Natural killer cell treated with Interleukin-12 subunit alpha and Interleukin-12 subunit beta and Interleukin-15 and Interleukin-18, amount 100 ng/mL, for 72 hours (primary cell): ENCODE data around the gene SLC6A16. TPM values are rescaled to one million over a fixed set of nuclear protein-coding genes. Genes with fewer than 3 reads are reported as not detected.

Source experiments
- ATAC-seq, 2 donors: fragments of 150-1000 bp; cut with Tn5 transposase in 1 of 2; sonication (Bioruptor Pico), chemical (Tn5 transposase) in 1 of 2; 2 replicates each; pipeline ENCODE4 v1.10.0; 2021
- DNase-seq: peaks from one replicate; pipeline ENCODE4 v3.0.0; 2022; ENCODE audit warnings: low spot score
- H3K27ac Mint-ChIP-seq, 2 donors: 1 replicate in 1 of 2; 2 replicates in 1 of 2; pipeline ENCODE4 v1.8.0; 2022; ENCODE audit warnings: mixed read lengths in 2 of 2, mild to moderate bottlenecking in 1 of 2, moderate library complexity in 1 of 2
- H3K27me3 Mint-ChIP-seq, 2 donors: 1 replicate in 1 of 2; 2 replicates in 1 of 2; pipeline ENCODE4 v1.8.0; 2022; ENCODE audit warnings: mixed read lengths in 2 of 2
- H3K36me3 Mint-ChIP-seq: one replicate; pipeline ENCODE4 v1.8.0; 2022; ENCODE audit warnings: mixed read lengths
- H3K4me1 Mint-ChIP-seq, 2 donors: 1 replicate in 1 of 2; 2 replicates in 1 of 2; pipeline ENCODE4 v1.8.0; 2022; ENCODE audit warnings: low read depth in 2 of 2, mixed read lengths in 2 of 2, mild to moderate bottlenecking in 1 of 2
- H3K4me3 Mint-ChIP-seq: one replicate; pipeline ENCODE4 v1.8.0; 2022; ENCODE audit warnings: mixed read lengths
- H3K9me3 Mint-ChIP-seq: 2 replicates; pipeline ENCODE4 v1.8.0; 2022; ENCODE audit warnings: mixed read lengths
- total RNA-seq, 2 donors: library from RNA; stranded (reverse); gene quantifications; one replicate each; pipeline ENCODE4 v1.2.3, GENCODE V29; 2022

SLC6A16 gene
- total RNA-seq, 2 donors from 2014 or later: 4.2 to 5.3 TPM

GRCh38 chr19:49249933-49250332, 75.1 kb downstream of the SLC6A16 start:
- DNase-seq: no peak
- H3K27me3 Mint-ChIP-seq: peaks cover 20 to 28% of the 10 kb centered on the region in 2 donors
- H3K4me3 Mint-ChIP-seq: no peak overlapping the region
- no peak for ATAC-seq
- no peaks in the 10 kb centered on the region for H3K4me1 Mint-ChIP-seq
- H3K36me3 Mint-ChIP-seq: no peaks in the 10 kb centered on the region
- no peak overlapping the region for H3K27ac Mint-ChIP-seq
- H3K9me3 Mint-ChIP-seq: no peaks in the 10 kb centered on the region

DNA sequence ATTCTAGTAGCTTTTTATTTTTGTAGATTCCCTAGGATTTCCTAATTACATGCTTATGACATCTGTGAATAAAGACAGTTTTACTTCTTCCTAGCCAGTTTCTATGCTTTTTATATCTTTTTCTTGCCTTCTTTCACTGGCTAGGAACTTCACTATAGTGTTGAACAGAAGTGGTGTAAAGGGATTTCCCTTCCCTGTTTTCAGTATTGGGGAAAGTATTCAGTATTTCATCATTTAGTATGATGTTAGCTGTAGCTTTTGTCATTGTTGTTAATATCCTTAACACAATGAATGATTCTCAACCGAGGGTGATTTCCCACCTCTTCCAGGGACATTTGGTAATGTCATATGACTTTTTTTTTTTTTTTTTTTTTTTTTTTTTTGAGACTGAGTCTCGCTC, 77.3 kb downstream of the SLC6A16 start:
- Mint-ChIP-seq H3K27me3 (peaks cover 16 to 18% of the 10 kb centered on the region in 2 donors), H3K27ac (no peak overlapping the region), H3K4me1 (no peaks in the 10 kb centered on the region), H3K4me3 (no peak overlapping the region), H3K36me3 (no peaks in the 10 kb centered on the region), H3K9me3 (no peaks in the 10 kb centered on the region)
- no peak for ATAC-seq
- DNase-seq: no peak

DNA sequence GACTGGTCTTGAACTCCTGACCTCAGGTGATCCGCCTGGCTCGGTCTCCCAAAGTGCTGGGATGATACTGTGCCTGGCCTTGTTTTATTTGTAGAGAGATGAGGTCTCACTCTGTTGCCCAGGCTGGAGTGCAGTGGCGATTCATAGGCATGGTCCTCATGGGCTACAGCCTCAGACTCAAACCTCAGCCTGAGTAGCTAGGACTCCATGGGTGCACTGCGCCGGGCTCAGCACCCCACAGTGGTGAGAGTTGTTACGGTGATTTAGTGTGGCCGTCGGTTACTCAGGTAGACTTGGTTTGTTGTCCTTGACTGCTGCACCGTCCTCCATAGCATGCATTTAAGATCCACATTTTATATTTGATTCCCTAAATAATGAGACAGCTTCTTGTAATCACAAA, 80.7 kb downstream of the SLC6A16 start:
- no peaks in the 10 kb centered on the region for H3K4me1 Mint-ChIP-seq
- no peaks in the 10 kb centered on the region for H3K27me3 Mint-ChIP-seq
- no peak overlapping the region for H3K4me3 Mint-ChIP-seq
- no peak for ATAC-seq
- H3K27ac Mint-ChIP-seq: no peak overlapping the region
- DNase-seq: no peak
- no peaks in the 10 kb centered on the region for H3K36me3 Mint-ChIP-seq
- H3K9me3 Mint-ChIP-seq: no peaks in the 10 kb centered on the region

DNA sequence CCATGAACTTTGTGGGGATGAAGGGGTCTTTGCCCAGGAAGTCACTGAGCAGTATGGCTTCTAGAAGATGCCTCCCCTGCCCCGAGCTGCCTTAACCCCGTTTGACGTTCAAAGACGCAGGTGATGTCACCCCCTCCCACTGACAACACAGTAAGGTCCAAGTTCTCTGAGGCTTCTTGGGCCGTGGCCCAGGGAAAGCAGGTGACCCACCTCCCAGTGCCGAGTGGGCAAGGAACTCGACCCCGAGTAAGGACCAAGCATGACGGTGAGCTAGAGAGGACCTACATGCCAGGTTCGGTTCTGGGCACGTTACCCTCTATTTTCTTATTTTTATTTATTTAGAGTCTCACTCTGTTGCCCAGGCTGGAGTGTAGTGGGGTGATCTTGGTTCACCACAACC, 81.3 kb downstream of the SLC6A16 start:
- H3K36me3 Mint-ChIP-seq: no peaks in the 10 kb centered on the region
- no peaks in the 10 kb centered on the region for H3K4me1 Mint-ChIP-seq
- ATAC-seq: no peak
- H3K9me3 Mint-ChIP-seq: no peaks in the 10 kb centered on the region
- no peak overlapping the region for H3K4me3 Mint-ChIP-seq
- no peak overlapping the region for H3K27ac Mint-ChIP-seq
- H3K27me3 Mint-ChIP-seq: peaks cover 0 to 2% of the 10 kb centered on the region in 2 donors
- no peak for DNase-seq

- no peaks in the 10 kb centered on the region for H3K9me3 Mint-ChIP-seq
- DNase-seq: no peak
These were observed 81.9 kb downstream of the SLC6A16 start for GRCh38 chr19:49243129-49243528.

DNA sequence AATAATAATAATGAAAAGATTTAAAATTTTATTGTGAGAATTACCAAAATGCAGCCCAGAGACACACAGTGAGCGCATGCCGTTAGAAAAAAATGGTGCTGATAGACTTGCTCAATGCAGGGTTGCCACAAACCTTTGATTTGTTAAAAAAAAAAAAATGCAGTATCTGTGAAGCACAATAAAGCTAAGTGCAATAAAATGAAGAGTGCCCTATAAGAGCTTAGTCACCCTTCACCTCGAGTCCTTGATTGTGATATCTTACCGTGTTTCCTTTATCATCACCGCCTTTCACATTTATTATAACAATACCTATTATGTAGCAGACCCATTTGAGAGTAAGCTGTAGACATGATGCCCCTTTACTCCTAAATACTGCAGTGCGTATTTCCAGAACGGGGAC, 83.2 kb downstream of the SLC6A16 start:
- Mint-ChIP-seq H3K36me3 (no peaks in the 10 kb centered on the region), H3K27ac (no peak overlapping the region), H3K9me3 (no peaks in the 10 kb centered on the region), H3K4me3 (no peak overlapping the region), H3K27me3 (peaks cover 6 to 8% of the 10 kb centered on the region in 2 donors), H3K4me1 (no peaks in the 10 kb centered on the region)
- DNase-seq (no peak), ATAC-seq (no peak)

More at GRCh38 chr19:49243129-49243528, 81.9 kb downstream of the SLC6A16 start:
- Mint-ChIP-seq H3K27ac (no peak overlapping the region), H3K36me3 (no peaks in the 10 kb centered on the region), H3K27me3 (peaks cover 2% of the 10 kb centered on the region in 2 donors), H3K4me3 (no peak overlapping the region), H3K4me1 (no peaks in the 10 kb centered on the region)
- ATAC-seq: no peak

Other genes starting within 250 kb of the SLC6A16 start
- 100 to 1,000 TPM; 185 to 346 TPM for gene SNRNP70, start 239.7 kb downstream of the SLC6A16 start, total RNA-seq
- 1 to 10 TPM; 6.0 to 6.1 TPM for gene LIN7B, start 210.8 kb downstream of the SLC6A16 start, total RNA-seq
- 1 to 10 TPM in 1 of 2 donors, under 1 TPM in 1; 0.95 to 2.9 TPM for gene C19orf73, start 206.0 kb downstream of the SLC6A16 start, total RNA-seq
- gene PPFIA3, start 205.6 kb downstream of the SLC6A16 start, total RNA-seq: 10 to 100 TPM in 1 of 2 donors, 1 to 10 TPM in 1; 7.0 to 11.3 TPM
- gene HRC, start 169.8 kb downstream of the SLC6A16 start, total RNA-seq: not detected
- gene TRPM4, start 167.4 kb downstream of the SLC6A16 start, total RNA-seq: not detected
- 100 to 1,000 TPM; 102 to 122 TPM for gene CD37, start 10.2 kb upstream of the SLC6A16 start, total RNA-seq
- not detected for gene TEAD2, start 37.2 kb upstream of the SLC6A16 start, total RNA-seq
- not detected for gene DKKL1, start 38.7 kb upstream of the SLC6A16 start, total RNA-seq
- under 1 TPM in 1 of 2 donors, not detected in 1; 0.56 TPM for gene KASH5, start 63.1 kb upstream of the SLC6A16 start, total RNA-seq
- gene PTH2, start 98.2 kb upstream of the SLC6A16 start, total RNA-seq: not detected
- not detected for gene GFY, start 100.2 kb upstream of the SLC6A16 start, total RNA-seq
- gene SLC17A7, start 116.3 kb upstream of the SLC6A16 start, total RNA-seq: not detected
- gene PIH1D1, start 126.6 kb upstream of the SLC6A16 start, total RNA-seq: 100 to 1,000 TPM; 110 to 170 TPM
- 10 to 100 TPM; 29.0 to 65.2 TPM for gene ALDH16A1, start 128.0 kb upstream of the SLC6A16 start, total RNA-seq
- gene FLT3LG, start 149.0 kb upstream of the SLC6A16 start, total RNA-seq: 10 to 100 TPM; 33.5 to 80.4 TPM
- 1,000 to 10,000 TPM; 1,861 to 2,042 TPM for gene RPL13A, start 162.4 kb upstream of the SLC6A16 start, total RNA-seq
- 1,000 to 10,000 TPM; 1,165 to 1,334 TPM for gene RPS11, start 171.2 kb upstream of the SLC6A16 start, total RNA-seq
- 1 to 10 TPM; 1.6 to 3.0 TPM for gene FCGRT, start 187.5 kb upstream of the SLC6A16 start, total RNA-seq
- 1 to 10 TPM; 1.6 to 2.0 TPM for gene RCN3, start 202.8 kb upstream of the SLC6A16 start, total RNA-seq